Uterus (tissue), 4 donors: ENCODE results near the gene FGF8. TPM values are rescaled to one million over a fixed set of nuclear protein-coding genes. Genes with fewer than 3 reads are reported as not detected.

Source experiments
- DNase-seq, 2 donors: peaks; one replicate each; pipeline ENCODE4 v3.0.0-alpha.2; 2019 to 2020
- H3K27ac ChIP-seq, 2 donors: fragments of 200-600 bp; sonication (generic); 1 replicate in 1 of 2; 2 replicates in 1 of 2; pipeline ENCODE4 v1.5.1; 2016 to 2018
- H3K27me3 ChIP-seq, 2 donors: fragments of 200-600 bp; sonication (generic); one replicate each; pipeline ENCODE4 v1.5.1; 2018 to 2019; ENCODE audit warnings: control low read depth in 1 of 2
- H3K36me3 ChIP-seq, 2 donors: fragments of 200-600 bp; sonication (generic); one replicate each; pipeline ENCODE4 v1.5.1; 2019; ENCODE audit warnings: control low read depth in 1 of 2
- H3K4me1 ChIP-seq, 2 donors: fragments of 200-600 bp; sonication (generic); one replicate each; pipeline ENCODE4 v1.5.1; 2018 to 2019; ENCODE audit warnings: control low read depth in 1 of 2
- H3K4me3 ChIP-seq, 2 donors: fragments of 200-600 bp; sonication (generic); 1 replicate in 1 of 2; 2 replicates in 1 of 2; pipeline ENCODE4 v1.5.1; 2018 to 2019; ENCODE audit warnings: mild to moderate bottlenecking in 1 of 2
- H3K9me3 ChIP-seq, 2 donors: fragments of 200-600 bp; sonication (generic); one replicate each; pipeline ENCODE4 v1.5.1; 2019; ENCODE audit warnings: control low read depth in 1 of 2
- POLR2A ChIP-seq, 2 donors: fragments of 450-650 bp; IDR thresholded peaks; one replicate each; pipeline ENCODE4 v1.6.1; 2016; ENCODE audit warnings: antibody characterized with exemption in 2 of 2, mild to moderate bottlenecking in 1 of 2, moderate library complexity in 1 of 2
- intact Hi-C: fragments of 100-400 bp; cut with DNase I; formaldehyde crosslinking; loops from one replicate; pipeline ENCODE4 v1.15.1; 2023; ENCODE audit warnings: low total_unique reads
- total RNA-seq, 4 donors: library from RNA; depleted of rRNA in 3 of 4; stranded (reverse); fragments of >200 nt in 3 of 4; gene quantifications; one replicate each; pipeline versions ENCODE4 v1.1.0 to v1.2.4, GENCODE V29; 2014 to 2023
- TF ChIP-seq, protein P1 (sequence below), 4 experiments: fragments of 200-600 bp in 2 of 4; fragments of 450-650 bp in 2 of 4; sonication (generic) in 2 of 4; IDR thresholded peaks; one replicate each; pipeline ENCODE4 v1.5.1; 2016 to 2019; ENCODE audit warnings: antibody characterized with exemption in 4 of 4, mild to moderate bottlenecking in 2 of 4, moderate library complexity in 1 of 4
- donor health status: DM: yes; HTN: yes; CAD: no.

FGF8 gene
- total RNA-seq, 4 donors from 2014 or later = not detected

DNA sequence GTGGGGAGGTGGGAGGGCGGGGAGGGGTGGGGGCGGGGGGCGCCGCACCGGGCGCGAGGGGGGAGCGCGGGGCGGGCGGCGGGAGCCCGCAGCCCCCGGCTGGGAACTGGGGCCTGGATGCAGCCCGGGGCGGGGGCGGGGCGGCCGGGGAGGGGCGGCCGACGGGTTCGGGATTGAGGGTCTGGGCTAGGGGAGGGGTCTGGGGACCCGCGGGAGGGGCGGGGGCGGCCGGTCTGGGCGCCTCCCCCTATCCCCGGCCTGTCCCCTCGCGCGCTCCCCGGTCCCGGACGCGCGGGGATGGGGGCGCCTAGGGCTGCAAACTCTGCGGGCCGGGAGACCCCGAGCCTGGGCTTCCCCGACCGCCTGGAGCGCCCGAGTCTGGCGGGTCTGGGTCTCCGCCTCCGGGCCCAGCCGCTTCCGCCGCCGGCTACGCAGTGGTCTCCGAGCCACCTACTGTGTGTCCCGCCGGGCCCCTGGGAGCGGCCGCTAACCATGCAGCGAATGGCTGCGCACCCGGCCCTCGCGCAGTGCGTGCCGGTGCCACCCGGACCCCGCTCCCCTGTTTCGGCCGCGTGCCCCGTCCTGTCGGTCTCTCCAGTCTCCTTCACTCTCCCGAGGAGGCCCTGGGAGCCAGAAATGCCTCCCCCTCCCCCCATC, 375 bp upstream of the FGF8 start:
- Histone ChIP-seq H3K4me3 (no peak overlapping the region), H3K4me1 (peaks cover 0 to 33% of the 10 kb centered on the region in 2 donors), H3K27ac (no peak overlapping the region), H3K9me3 (no peaks in the 10 kb centered on the region), H3K36me3 (no peaks in the 10 kb centered on the region), H3K27me3 (peaks cover 30 to 35% of the 10 kb centered on the region in 2 donors)
- no peak for DNase-seq
- intact Hi-C loops = loop anchor here (10.0 kb wide), 1 partner anchor 171 kb away; no protein-coding TSS in a partner anchor
- TF ChIP-seq POLR2A (IDR thresholded peaks at IDR 0.05) = no peak
- TF ChIP-seq, protein P1, sequence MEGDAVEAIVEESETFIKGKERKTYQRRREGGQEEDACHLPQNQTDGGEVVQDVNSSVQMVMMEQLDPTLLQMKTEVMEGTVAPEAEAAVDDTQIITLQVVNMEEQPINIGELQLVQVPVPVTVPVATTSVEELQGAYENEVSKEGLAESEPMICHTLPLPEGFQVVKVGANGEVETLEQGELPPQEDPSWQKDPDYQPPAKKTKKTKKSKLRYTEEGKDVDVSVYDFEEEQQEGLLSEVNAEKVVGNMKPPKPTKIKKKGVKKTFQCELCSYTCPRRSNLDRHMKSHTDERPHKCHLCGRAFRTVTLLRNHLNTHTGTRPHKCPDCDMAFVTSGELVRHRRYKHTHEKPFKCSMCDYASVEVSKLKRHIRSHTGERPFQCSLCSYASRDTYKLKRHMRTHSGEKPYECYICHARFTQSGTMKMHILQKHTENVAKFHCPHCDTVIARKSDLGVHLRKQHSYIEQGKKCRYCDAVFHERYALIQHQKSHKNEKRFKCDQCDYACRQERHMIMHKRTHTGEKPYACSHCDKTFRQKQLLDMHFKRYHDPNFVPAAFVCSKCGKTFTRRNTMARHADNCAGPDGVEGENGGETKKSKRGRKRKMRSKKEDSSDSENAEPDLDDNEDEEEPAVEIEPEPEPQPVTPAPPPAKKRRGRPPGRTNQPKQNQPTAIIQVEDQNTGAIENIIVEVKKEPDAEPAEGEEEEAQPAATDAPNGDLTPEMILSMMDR (IDR thresholded peaks at IDR 0.05) = no peak

- Histone ChIP-seq H3K4me3 (no peak overlapping the region), H3K27ac (no peak overlapping the region), H3K4me1 (peaks cover 0 to 23% of the 10 kb centered on the region in 2 donors), H3K9me3 (no peaks in the 10 kb centered on the region), H3K36me3 (no peaks in the 10 kb centered on the region), H3K27me3 (peaks cover 29 to 35% of the 10 kb centered on the region in 2 donors)
- intact Hi-C loops = loop anchor here (10.0 kb wide), 1 partner anchor 170 kb away; no protein-coding TSS in a partner anchor
- DNase-seq = no peak
- TF ChIP-seq, protein P1 (IDR thresholded peaks at IDR 0.05) = no peak
- no peak for TF ChIP-seq POLR2A (IDR thresholded peaks at IDR 0.05)
These were observed 1.2 kb downstream of the FGF8 start for GRCh38 chr10:101774589-101775272.

- intact Hi-C loops = loop anchor here (10.0 kb wide), 1 partner anchor 169 kb away; no protein-coding TSS in a partner anchor
- TF ChIP-seq, protein P1 (IDR thresholded peaks at IDR 0.05) = no peak
- TF ChIP-seq POLR2A (IDR thresholded peaks at IDR 0.05) = no peak
- Histone ChIP-seq H3K4me1 (peaks cover 0 to 16% of the 10 kb centered on the region in 2 donors), H3K27me3 (peaks cover 26 to 35% of the 10 kb centered on the region in 2 donors), H3K27ac (no peak overlapping the region), H3K4me3 (no peak overlapping the region), H3K9me3 (no peaks in the 10 kb centered on the region), H3K36me3 (no peaks in the 10 kb centered on the region)
- DNase-seq = no peak
These were observed 1.9 kb downstream of the FGF8 start for GRCh38 chr10:101773923-101774588.

DNA sequence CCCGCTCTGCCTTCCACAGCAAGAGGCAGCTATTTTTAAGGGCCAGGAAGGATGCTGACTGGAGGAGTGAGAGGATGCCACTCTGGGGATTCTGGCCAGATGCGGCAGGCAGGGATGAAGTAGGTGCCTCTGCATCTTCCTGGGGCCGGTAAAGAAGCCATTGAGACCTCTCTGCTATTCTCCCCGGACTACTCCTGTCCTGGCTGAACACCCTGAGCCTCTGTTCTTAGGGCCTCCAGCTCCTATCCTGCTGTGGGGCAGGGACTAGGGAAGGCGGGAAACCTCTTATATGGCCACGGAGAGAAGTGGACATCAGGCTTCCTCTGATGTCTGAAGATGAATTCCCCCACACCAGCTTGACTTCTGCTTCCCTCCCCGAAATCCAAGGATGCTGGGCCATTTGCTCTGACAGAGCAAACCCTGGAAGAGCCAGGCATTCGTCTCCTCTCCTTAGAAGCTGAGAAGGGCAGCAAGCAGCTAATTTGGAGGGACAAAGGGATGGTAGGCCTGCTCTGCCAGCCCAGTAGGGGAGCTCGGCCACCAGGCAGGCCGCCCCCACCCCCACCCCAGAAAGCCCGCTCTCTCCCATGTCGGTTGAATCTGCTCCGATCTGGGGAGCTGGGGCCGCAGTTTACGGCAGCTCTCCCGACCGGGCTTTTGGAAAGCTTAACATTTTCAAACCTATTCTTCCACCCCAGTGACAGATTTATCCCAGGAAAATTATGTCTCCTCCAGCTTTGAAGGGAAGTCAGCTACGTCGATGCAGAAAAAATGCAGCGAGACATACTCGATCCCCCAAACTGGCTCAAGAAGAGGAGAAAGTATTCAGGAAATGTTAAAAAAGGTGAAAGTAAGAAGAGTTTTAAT, 2.8 kb downstream of the FGF8 start:
- no peak overlapping the region for H3K4me3 ChIP-seq
- H3K36me3 ChIP-seq = no peaks in the 10 kb centered on the region
- peaks cover 0 to 15% of the 10 kb centered on the region in 2 donors for H3K4me1 ChIP-seq
- intact Hi-C loops = loop anchor here (10.0 kb wide), 1 partner anchor 168 kb away; no protein-coding TSS in a partner anchor
- no peak overlapping the region for H3K27ac ChIP-seq
- H3K27me3 ChIP-seq = peaks cover 26 to 35% of the 10 kb centered on the region in 2 donors
- H3K9me3 ChIP-seq = no peaks in the 10 kb centered on the region
- TF ChIP-seq POLR2A (IDR thresholded peaks at IDR 0.05) = no peak
- TF ChIP-seq, protein P1 (IDR thresholded peaks at IDR 0.05) = no peak
- no peak for DNase-seq
